ENCODE results near the gene GALNS. TPM values are rescaled to one million over a fixed set of nuclear protein-coding genes. Genes with fewer than 3 reads are reported as not detected.

The GALNS gene
- total and polyA plus RNA-seq, 2 experiments from 2014 or later, result 9.7 to 18.8 TPM

GRCh38 chr16:88839745-88840599 lies 16.8 kb downstream of the GALNS start:
- no peaks in the 10 kb centered on the region for H3K9me3 Mint-ChIP-seq
- H3K4me3 Mint-ChIP-seq, result no peak overlapping the region
- Histone ChIP-seq H3K79me2 (replicated peaks; ENCODE audit: insufficient read depth) (no peaks in the 10 kb centered on the region), H2AFZ (no peak overlapping the region), H3K27me3 (ENCODE audit: insufficient read depth) (no peaks in the 10 kb centered on the region), H3K9me2 (ENCODE audit: insufficient read depth) (no peaks in the 10 kb centered on the region), H4K20me1 (replicated peaks; ENCODE audit: insufficient read depth) (no peaks in the 10 kb centered on the region), H3K4me3 (no peak overlapping the region), H3F3A (replicated peaks; ENCODE audit: low read depth) (no peaks in the 10 kb centered on the region), H3K4me1 (ENCODE audit: insufficient read depth) (no peaks in the 10 kb centered on the region), H3K27ac (ENCODE audit: low read depth) (no peak overlapping the region), H3K36me3 (ENCODE audit: insufficient read depth) (no peaks in the 10 kb centered on the region; the same call in 1 of the 2 replicates), H3K4me2 (no peak overlapping the region)
- ATAC-seq, result no peak
- H3K27me3 Mint-ChIP-seq (ENCODE audit: insufficient read depth, low read depth, poor library complexity), result peaks cover 14% of the 10 kb centered on the region
- DNase-seq (ENCODE audit: low spot score), result no peak
- TF ChIP-seq ZNF114 (CRISPR knock-in tag; IDR thresholded peaks at IDR 0.05), result no peak
- TF ChIP-seq REST (IDR thresholded peaks at IDR 0.05; ENCODE audit: unreplicated experiment), result no peak
- no peak for TF ChIP-seq NANOG (IDR thresholded peaks at IDR 0.05; ENCODE audit: borderline replicate concordance)
- TF ChIP-seq CTCF (conservative IDR thresholded peaks at IDR 0.05; ENCODE audit: low read depth in 2 of 2), result no peak
- TF ChIP-seq CREB1 (CRISPR knock-in tag; IDR thresholded peaks at IDR 0.05; ENCODE audit: low read depth), result no peak
- TF ChIP-seq ETS1 (IDR thresholded peaks at IDR 0.05), result no peak
- no peak for TF ChIP-seq ZNF331 (CRISPR knock-in tag; IDR thresholded peaks at IDR 0.05; ENCODE audit: low read depth)
- no peak for TF ChIP-seq EZH2 (IDR thresholded peaks at IDR 0.05; ENCODE audit: low read depth, unreplicated experiment)
- no peak for TF ChIP-seq POLR2AphosphoS5 (IDR thresholded peaks at IDR 0.05; ENCODE audit: low read depth)
- TF ChIP-seq JUNB (IDR thresholded peaks at IDR 0.05; ENCODE audit: unreplicated experiment), result no peak
- no peak for TF ChIP-seq EZH2phosphoT487 (IDR thresholded peaks at IDR 0.05; ENCODE audit: unreplicated experiment)
- no peak for TF ChIP-seq STAT1 (IDR thresholded peaks at IDR 0.05; ENCODE audit: unreplicated experiment)
- TF ChIP-seq ZNF462 (CRISPR knock-in tag; IDR thresholded peaks at IDR 0.05), result no peak
- H3K36me3 Mint-ChIP-seq (ENCODE audit: low read depth), result peaks cover 11% of the 10 kb centered on the region
- H3K4me1 Mint-ChIP-seq, result 0 out of 3 replicates have a peak, but pooled peaks cover 3% of the 10 kb centered on the region
- H3K27ac Mint-ChIP-seq, result no peak overlapping the region

All from GM23338 (cell line).